ENCODE results near the gene TMPRSS6. TPM values are rescaled to one million over a fixed set of nuclear protein-coding genes. Genes with fewer than 3 reads are reported as not detected.

Gene TMPRSS6
- total RNA-seq, 4 donors from 2014 or later: 0.27 to 0.88 TPM; not detected in 2

DNA sequence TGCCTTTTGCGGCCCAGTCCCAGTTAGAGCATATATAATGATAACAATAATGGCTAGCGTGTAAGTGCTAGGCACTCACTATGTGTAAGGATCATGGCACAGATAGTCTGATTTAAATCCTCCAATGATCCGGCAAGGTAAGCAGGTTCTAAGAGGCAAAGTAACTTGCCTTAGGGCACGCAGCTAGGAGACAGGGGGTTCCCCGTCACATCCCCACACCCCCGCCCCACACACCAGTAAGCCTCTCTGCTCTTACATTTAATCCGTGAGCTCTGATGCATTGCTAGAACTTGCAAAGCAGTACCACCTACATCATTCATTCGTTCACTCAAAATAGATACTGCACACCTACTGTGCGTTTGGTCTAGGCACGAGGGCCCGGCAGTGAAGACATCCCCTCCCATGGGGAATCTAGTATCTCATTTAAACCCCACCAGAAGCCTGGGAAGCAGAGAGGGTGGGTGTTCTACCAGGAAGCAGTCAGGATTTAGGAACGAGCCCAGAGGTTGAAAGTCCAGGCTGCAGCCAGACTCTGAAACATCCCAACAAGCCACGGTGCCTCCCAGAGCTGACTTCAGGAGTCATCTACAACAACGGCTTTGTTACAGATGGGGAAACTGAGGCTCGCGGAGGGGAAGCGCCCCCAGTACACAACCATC, 20.6 kb downstream of the TMPRSS6 start:
- Histone ChIP-seq H3K4me1 (no peaks in the 10 kb centered on the region), H3K27ac (no peak overlapping the region), H3K36me3 (no peaks in the 10 kb centered on the region), H3K27me3 (no peaks in the 10 kb centered on the region), H3K4me3 (no peak overlapping the region), H3K9me3 (no peaks in the 10 kb centered on the region)
- TF ChIP-seq, protein P1, sequence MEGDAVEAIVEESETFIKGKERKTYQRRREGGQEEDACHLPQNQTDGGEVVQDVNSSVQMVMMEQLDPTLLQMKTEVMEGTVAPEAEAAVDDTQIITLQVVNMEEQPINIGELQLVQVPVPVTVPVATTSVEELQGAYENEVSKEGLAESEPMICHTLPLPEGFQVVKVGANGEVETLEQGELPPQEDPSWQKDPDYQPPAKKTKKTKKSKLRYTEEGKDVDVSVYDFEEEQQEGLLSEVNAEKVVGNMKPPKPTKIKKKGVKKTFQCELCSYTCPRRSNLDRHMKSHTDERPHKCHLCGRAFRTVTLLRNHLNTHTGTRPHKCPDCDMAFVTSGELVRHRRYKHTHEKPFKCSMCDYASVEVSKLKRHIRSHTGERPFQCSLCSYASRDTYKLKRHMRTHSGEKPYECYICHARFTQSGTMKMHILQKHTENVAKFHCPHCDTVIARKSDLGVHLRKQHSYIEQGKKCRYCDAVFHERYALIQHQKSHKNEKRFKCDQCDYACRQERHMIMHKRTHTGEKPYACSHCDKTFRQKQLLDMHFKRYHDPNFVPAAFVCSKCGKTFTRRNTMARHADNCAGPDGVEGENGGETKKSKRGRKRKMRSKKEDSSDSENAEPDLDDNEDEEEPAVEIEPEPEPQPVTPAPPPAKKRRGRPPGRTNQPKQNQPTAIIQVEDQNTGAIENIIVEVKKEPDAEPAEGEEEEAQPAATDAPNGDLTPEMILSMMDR (IDR thresholded peaks at IDR 0.05): no peak
- no peak for TF ChIP-seq POLR2A (IDR thresholded peaks at IDR 0.05)
- DNase-seq: no peak

DNA sequence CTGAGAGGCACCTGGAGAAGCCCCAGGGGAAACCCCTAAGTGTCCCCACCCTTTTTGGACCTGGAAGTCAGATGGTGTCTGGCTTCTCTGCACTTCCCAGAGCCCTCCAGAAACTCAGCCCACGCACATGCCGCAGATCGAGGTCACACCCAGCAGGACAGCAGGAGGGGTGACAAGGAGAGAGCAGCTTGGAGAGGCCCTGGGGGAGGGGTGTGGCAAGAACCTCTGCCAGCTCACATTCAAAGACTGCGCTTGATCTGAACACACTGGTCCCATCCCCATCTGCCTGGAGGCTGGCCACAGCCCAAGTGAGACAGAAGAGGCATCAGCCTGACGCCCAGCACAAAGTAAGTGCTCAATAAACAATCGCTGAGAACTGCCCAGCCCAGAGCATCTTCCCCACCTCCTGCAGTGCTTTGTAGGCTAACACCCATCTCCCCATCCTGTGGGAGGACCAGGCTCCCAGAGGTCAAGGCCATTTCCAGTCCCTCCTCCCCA, 21.4 kb downstream of the TMPRSS6 start:
- Histone ChIP-seq H3K4me1 (no peaks in the 10 kb centered on the region), H3K4me3 (no peak overlapping the region), H3K36me3 (no peaks in the 10 kb centered on the region), H3K27me3 (no peaks in the 10 kb centered on the region), H3K9me3 (no peaks in the 10 kb centered on the region), H3K27ac (no peak overlapping the region)
- no peak for TF ChIP-seq POLR2A (IDR thresholded peaks at IDR 0.05)
- TF ChIP-seq, protein P1 (IDR thresholded peaks at IDR 0.05): no peak
- DNase-seq: no peak

DNA sequence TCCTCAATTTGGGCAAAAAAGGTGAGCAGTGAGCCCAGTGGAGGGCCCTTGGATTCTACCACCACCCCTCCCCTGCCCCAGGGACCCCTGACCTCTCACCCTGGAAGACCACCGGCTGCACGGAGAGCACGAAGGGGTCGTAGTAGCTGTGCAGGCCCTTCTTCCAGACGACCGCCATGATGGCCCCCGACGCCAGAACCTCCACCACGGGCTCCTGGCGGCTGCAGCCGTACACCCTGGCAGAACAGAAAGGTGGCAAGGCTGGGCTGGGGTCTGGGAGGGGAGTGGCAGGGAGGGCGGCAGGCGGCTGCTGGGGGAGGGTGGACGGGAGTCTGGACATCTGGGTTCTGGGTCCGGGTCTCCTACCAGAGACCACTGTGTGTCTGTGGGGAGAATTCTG, 23.3 kb downstream of the TMPRSS6 start:
- H3K9me3 ChIP-seq: no peaks in the 10 kb centered on the region
- no peak for DNase-seq
- no peak for TF ChIP-seq POLR2A (IDR thresholded peaks at IDR 0.05)
- TF ChIP-seq, protein P1 (IDR thresholded peaks at IDR 0.05): no peak

DNA sequence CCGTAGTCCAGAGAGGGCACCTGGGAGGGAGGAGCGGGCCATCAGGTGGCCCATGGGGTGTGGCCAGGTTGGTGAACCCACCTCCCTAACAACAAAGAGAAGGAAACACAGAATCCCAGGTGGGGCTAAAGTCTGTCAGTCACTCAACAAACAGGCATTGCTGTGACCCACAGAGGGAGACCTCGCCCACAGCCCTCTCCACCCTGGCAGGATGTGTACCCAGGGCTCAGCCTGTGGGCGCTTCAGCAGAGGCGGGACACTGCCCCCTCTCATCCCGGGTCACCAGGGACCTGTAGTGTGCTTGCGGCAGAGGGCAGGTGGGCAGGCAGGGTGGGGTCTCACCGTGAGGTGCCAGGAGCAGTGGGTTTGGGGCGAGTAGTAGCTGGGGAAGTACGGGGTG, 25.1 kb downstream of the TMPRSS6 start:
- Histone ChIP-seq H3K9me3 (no peaks in the 10 kb centered on the region), H3K36me3 (no peaks in the 10 kb centered on the region), H3K4me3 (no peak overlapping the region), H3K4me1 (peaks cover 0 to 8% (median 0%) of the 10 kb centered on the region in 4 donors), H3K27me3 (no peaks in the 10 kb centered on the region), H3K27ac (no peak overlapping the region)
- TF ChIP-seq, protein P1 (IDR thresholded peaks at IDR 0.05): no peak
- no peak for TF ChIP-seq POLR2A (IDR thresholded peaks at IDR 0.05)
- no peak for DNase-seq

More for the DNA sequence above, 23.3 kb downstream of the TMPRSS6 start:
- H3K36me3 ChIP-seq: no peaks in the 10 kb centered on the region
- H3K4me3 ChIP-seq: no peak overlapping the region
- no peaks in the 10 kb centered on the region for H3K4me1 ChIP-seq
- H3K27ac ChIP-seq: no peak overlapping the region
- no peaks in the 10 kb centered on the region for H3K27me3 ChIP-seq

DNA sequence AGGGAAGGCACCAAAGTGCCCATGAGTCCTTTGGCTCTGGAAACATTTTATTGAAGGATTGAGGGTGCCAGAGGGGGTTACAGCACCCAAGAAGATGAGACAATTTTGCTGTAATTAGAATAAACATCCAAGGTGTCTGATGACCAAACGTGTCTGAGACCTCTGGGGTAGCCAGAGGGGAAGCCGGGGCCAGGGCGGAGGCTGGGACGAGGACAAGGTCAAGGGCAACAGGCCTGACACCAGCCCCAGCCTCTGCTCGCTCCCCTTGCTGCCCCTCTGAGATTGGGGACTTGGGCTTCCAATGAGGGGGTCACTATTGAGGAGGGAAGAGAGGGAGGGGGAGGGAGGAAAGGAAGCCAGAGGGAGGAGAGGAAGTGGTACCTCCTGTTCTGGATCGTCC, 25.6 kb downstream of the TMPRSS6 start:
- DNase-seq: no peak
- no peak overlapping the region for H3K4me3 ChIP-seq
- H3K27ac ChIP-seq: no peak overlapping the region
- H3K9me3 ChIP-seq: no peaks in the 10 kb centered on the region
- TF ChIP-seq, protein P1 (IDR thresholded peaks at IDR 0.05): no peak
- no peak for TF ChIP-seq POLR2A (IDR thresholded peaks at IDR 0.05)
- H3K27me3 ChIP-seq: no peaks in the 10 kb centered on the region
- peaks cover 0 to 9% (median 0%) of the 10 kb centered on the region in 4 donors for H3K4me1 ChIP-seq
- no peaks in the 10 kb centered on the region for H3K36me3 ChIP-seq

Measured in Peyer's patch (tissue), 4 donors.